GM23248 (cell line): ENCODE data around the gene CNOT2.

ENCODE experiments used
- EZH2 ChIP-seq: fragments of 200-600 bp; sonication (generic); IDR thresholded peaks from 2 replicates; pipeline ENCODE4 v1.6.1; 2018; ENCODE audit warnings: antibody characterized with exemption, mild to moderate bottlenecking; ENCODE audit not compliant: insufficient read depth, poor library complexity, severe bottlenecking
- EZH2phosphoT487 ChIP-seq: fragments of 200-600 bp; sonication (generic); IDR thresholded peaks from 2 replicates; pipeline ENCODE4 v1.6.1; 2018; ENCODE audit warnings: antibody characterized with exemption, moderate library complexity, mild to moderate bottlenecking, low read depth; ENCODE audit not compliant: insufficient read depth

GRCh38 chr12:70305794-70306193 lies 62.6 kb downstream of the CNOT2 start:
- TF ChIP-seq EZH2 (no peak), EZH2phosphoT487 (no peak)
